Measurements from ENCODE around the gene TTLL9.

GRCh38 chr20:31979713-31980426 lies 109.4 kb downstream of the TTLL9 start:
- TF ChIP-seq, protein P1, sequence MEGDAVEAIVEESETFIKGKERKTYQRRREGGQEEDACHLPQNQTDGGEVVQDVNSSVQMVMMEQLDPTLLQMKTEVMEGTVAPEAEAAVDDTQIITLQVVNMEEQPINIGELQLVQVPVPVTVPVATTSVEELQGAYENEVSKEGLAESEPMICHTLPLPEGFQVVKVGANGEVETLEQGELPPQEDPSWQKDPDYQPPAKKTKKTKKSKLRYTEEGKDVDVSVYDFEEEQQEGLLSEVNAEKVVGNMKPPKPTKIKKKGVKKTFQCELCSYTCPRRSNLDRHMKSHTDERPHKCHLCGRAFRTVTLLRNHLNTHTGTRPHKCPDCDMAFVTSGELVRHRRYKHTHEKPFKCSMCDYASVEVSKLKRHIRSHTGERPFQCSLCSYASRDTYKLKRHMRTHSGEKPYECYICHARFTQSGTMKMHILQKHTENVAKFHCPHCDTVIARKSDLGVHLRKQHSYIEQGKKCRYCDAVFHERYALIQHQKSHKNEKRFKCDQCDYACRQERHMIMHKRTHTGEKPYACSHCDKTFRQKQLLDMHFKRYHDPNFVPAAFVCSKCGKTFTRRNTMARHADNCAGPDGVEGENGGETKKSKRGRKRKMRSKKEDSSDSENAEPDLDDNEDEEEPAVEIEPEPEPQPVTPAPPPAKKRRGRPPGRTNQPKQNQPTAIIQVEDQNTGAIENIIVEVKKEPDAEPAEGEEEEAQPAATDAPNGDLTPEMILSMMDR (IDR thresholded peaks at IDR 0.05) = no peak
- no peak for TF ChIP-seq EZH2 (IDR thresholded peaks at IDR 0.05; ENCODE audit: borderline replicate concordance, insufficient read depth, low read depth, low read length, poor library complexity, severe bottlenecking)

All from B cell (primary cell).